Measurements from ENCODE around the gene NR2F6. TPM values are rescaled to one million over a fixed set of nuclear protein-coding genes. Genes with fewer than 3 reads are reported as not detected.

Gene NR2F6
- total RNA-seq, 2 donors from 2014 or later = 129 to 195 TPM

DNA sequence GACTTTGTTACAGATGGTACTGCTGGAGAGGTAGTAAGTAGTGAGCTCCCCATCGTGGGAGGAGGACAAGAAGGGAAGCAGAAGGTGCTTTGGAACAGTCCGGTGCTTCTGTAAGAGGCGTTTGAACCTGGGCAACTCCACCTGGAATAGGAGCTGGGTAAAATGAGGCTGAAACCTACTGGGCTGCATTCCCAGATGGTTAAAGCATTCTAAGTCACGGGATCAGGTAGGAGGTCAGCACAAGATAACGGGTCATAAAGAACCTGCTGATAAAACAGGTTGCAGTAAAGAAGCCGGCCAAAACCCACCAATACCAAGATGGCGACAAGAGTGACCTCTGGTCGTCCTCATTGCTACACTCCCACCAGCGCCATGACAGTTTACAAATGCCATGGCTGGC, 41.0 kb upstream of the NR2F6 start:
- no peak for DNase-seq
- Histone ChIP-seq H3K9me3 (no peaks in the 10 kb centered on the region), H3K27ac (no peak overlapping the region), H3K4me3 (no peak overlapping the region), H3K9ac (ENCODE audit: low read depth in 2 of 2, low read length in 2 of 2) (no peak overlapping the region), H3K27me3 (peaks cover 3% of the 10 kb centered on the region), H3K4me1 (peaks cover 8% of the 10 kb centered on the region), H3K36me3 (no peaks in the 10 kb centered on the region)
- intact Hi-C loops (cut with DNase I) = no loop called here
- TF ChIP-seq, protein P1, sequence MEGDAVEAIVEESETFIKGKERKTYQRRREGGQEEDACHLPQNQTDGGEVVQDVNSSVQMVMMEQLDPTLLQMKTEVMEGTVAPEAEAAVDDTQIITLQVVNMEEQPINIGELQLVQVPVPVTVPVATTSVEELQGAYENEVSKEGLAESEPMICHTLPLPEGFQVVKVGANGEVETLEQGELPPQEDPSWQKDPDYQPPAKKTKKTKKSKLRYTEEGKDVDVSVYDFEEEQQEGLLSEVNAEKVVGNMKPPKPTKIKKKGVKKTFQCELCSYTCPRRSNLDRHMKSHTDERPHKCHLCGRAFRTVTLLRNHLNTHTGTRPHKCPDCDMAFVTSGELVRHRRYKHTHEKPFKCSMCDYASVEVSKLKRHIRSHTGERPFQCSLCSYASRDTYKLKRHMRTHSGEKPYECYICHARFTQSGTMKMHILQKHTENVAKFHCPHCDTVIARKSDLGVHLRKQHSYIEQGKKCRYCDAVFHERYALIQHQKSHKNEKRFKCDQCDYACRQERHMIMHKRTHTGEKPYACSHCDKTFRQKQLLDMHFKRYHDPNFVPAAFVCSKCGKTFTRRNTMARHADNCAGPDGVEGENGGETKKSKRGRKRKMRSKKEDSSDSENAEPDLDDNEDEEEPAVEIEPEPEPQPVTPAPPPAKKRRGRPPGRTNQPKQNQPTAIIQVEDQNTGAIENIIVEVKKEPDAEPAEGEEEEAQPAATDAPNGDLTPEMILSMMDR (IDR thresholded peaks at IDR 0.05) = no peak

DNA sequence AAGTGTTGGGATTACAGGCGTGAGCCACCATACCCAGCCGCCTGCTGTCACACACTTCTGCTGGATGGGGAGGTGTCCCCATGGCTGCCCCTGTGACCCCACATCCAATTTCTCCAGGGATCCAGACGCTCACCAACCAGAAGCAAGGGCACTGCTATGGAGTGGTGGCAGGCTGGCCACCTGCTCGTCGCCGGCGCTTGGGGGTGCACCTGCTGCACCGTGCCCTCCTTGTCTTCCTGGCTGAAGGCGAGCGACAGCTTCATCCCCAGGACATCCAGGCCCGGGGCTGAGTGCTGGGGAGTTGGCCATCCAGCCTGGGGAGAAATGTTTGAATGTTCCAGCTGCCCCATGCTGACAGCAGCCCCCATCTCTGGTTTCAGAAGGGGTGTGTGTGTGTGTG, 40.5 kb upstream of the NR2F6 start:
- Histone ChIP-seq H3K27me3 (peaks cover 8% of the 10 kb centered on the region), H3K4me3 (no peak overlapping the region), H3K36me3 (no peaks in the 10 kb centered on the region), H3K9me3 (no peaks in the 10 kb centered on the region), H3K9ac (ENCODE audit: low read depth in 2 of 2, low read length in 2 of 2) (no peak overlapping the region), H3K4me1 (peaks cover 12% of the 10 kb centered on the region), H3K27ac (no peak overlapping the region)
- TF ChIP-seq, protein P1 (IDR thresholded peaks at IDR 0.05) = no peak
- intact Hi-C loops (cut with DNase I) = no loop called here
- DNase-seq = no peak

DNA sequence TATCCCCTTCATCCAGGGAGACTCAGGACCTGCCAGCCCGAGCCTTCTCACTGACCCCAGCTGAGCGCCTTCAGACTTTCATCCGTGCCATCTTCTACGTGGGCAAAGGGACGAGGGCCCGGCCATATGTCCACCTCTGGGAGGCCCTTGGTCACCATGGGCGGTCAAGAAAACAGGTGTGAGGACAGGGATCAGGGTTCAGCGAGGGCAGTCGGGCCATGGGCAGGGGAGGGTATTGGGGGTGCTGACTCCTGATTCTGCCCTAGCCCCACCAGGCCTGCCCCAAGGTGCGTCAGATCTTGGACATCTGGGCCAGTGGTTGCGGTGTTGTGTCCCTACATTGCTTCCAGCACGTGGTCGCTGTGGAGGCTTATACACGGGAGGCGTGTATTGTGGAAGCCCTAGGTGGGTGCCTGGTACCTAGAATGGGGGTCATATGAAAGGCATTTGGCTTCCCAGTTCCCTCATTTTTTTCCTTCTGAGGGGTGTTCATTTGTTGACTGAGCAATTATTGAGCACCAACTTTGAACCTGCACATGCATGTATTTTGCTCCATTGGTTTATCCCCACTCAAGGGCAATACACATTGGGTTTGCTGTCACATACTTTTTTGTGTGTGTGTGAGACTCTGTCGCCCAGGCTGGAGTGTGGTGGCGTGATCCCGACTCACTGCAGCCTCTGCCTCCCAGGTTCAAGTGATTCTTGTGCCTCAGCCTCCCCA, 39.9 kb upstream of the NR2F6 start:
- H3K9me3 ChIP-seq = no peaks in the 10 kb centered on the region
- H3K27me3 ChIP-seq = peaks cover 8% of the 10 kb centered on the region

DNA sequence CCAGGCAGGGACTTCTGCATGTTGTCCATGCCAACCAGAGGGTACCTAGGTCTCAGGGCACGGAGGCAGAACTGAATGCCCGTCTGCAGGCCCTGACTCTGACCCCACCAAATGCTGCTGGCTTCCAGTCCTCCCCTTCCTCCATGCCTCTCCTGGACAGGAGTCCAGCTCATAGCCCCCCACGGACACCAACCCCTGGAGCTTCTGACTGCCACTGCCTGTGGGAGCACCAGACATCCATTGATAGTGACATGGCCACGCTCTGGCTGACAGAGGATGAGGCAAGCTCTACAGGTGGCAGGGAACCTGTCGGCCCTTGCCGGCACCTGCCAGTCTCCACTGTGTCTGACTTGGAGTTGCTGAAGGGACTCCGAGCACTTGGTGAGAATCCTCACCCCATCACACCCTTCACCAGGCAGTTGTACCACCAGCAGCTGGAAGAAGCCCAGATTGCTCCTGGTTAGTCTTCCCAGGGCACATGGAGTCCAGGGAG, 37.8 kb upstream of the NR2F6 start:
- no peak overlapping the region for H3K9ac ChIP-seq (ENCODE audit: low read depth in 2 of 2, low read length in 2 of 2)
- no peaks in the 10 kb centered on the region for H3K9me3 ChIP-seq
- DNase-seq = no peak
- H3K36me3 ChIP-seq = no peaks in the 10 kb centered on the region
- TF ChIP-seq, protein P1 (IDR thresholded peaks at IDR 0.05) = no peak
- intact Hi-C loops (cut with DNase I) = loop anchor here (2.0 kb wide), 2 partner anchors 79 to 215 kb away; no protein-coding TSS in a partner anchor
- no peak overlapping the region for H3K27ac ChIP-seq
- H3K4me3 ChIP-seq = no peak overlapping the region
- peaks cover 12% of the 10 kb centered on the region for H3K4me1 ChIP-seq
- peaks cover 8% of the 10 kb centered on the region for H3K27me3 ChIP-seq

More for the DNA sequence above, 39.9 kb upstream of the NR2F6 start:
- H3K4me1 ChIP-seq = peaks cover 12% of the 10 kb centered on the region
- H3K9ac ChIP-seq (ENCODE audit: low read depth in 2 of 2, low read length in 2 of 2) = no peak overlapping the region
- no peak overlapping the region for H3K27ac ChIP-seq
- DNase-seq = no peak
- no peaks in the 10 kb centered on the region for H3K36me3 ChIP-seq
- no peak overlapping the region for H3K4me3 ChIP-seq
- intact Hi-C loops (cut with DNase I) = no loop called here
- TF ChIP-seq, protein P1 (IDR thresholded peaks at IDR 0.05) = no peak

DNA sequence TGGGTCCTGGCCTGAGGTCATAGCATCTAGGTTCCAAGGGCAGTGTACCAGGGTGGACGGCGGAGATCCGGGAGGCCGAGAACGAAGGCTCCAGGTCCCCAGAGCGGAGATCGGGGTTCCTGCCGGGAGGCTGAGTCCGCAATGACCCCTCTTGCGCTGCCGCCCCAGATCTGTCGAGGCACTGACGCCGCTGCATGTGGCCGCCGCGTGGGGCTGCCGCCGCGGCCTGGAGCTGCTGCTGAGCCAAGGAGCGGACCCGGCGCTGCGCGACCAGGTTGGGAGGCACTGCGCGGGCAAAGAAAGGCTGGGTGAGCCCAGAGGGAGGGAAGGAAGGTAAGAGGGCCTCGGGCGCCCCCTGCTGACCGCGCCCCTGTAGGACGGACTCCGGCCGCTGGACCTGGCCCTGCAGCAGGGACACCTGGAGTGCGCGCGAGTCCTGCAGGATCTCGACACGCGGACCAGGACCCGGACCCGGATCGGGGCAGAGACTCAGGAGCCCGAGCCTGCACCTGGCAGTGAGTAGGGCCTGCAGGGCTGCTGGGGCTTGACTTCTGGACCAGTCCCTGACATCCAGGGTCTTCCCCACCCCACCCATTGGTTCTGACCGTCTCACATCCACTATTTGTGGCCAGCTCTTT, 36.9 kb upstream of the NR2F6 start:
- Histone ChIP-seq H3K36me3 (no peaks in the 10 kb centered on the region), H3K27ac (no peak overlapping the region), H3K4me3 (peak overlapping the region; percentile 24), H3K9me3 (no peaks in the 10 kb centered on the region), H3K9ac (ENCODE audit: low read depth in 2 of 2, low read length in 2 of 2) (peak overlapping the region in 1 of 2 donors; percentile 34), H3K27me3 (peaks cover 8% of the 10 kb centered on the region), H3K4me1 (peaks cover 12% of the 10 kb centered on the region)
- DNase-seq = peak; percentile 87
- intact Hi-C loops (cut with DNase I) = loop anchor here (2.0 kb wide), 2 partner anchors 78 to 214 kb away; no protein-coding TSS in a partner anchor
- TF ChIP-seq, protein P1 (IDR thresholded peaks at IDR 0.05) = peak; percentile 93
